ENCODE data around the gene CCND2.

- TF ChIP-seq CTCF (conservative IDR thresholded peaks at IDR 0.05; ENCODE audit: low read length), result no peak
- TF ChIP-seq EZH2phosphoT487 (IDR thresholded peaks at IDR 0.05; ENCODE audit: borderline replicate concordance), result no peak
These were observed 27.3 kb downstream of the CCND2 start for GRCh38 chr12:4300883-4301282.

Measured in Loucy (cell line).